ENCODE results near the gene RASD2. TPM values are rescaled to one million over a fixed set of nuclear protein-coding genes. Genes with fewer than 3 reads are reported as not detected.
"Not testable (repeated sequence)": the region's sequence is repeated elsewhere in the genome, so short reads cannot be mapped to it uniquely, and the experiment has no call there.

The RASD2 gene
- total and polyA plus RNA-seq, 2 experiments from 2014 or later = 1.2 to 3.6 TPM

DNA sequence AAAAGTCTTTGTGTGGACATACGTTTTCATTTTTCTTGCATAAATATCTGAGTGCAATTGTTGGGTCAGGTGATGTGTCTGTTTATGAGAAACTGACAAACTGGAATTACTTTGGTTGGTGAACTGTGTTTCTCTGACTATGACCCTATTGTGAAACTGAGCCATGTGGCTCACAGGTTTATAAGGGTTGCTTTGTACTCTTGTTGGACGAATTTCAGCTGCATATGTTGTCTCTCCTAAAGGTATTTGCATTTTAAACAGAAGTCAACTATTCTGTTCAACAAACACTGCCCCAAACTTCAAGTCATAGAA lies 34.4 kb upstream of the RASD2 start:
- Histone ChIP-seq H3K79me2 (replicated peaks; ENCODE audit: insufficient read depth) (no peaks in the 10 kb centered on the region), H2AFZ (no peak overlapping the region), H3K27me3 (ENCODE audit: insufficient read depth) (no peaks in the 10 kb centered on the region), H3K4me1 (ENCODE audit: insufficient read depth) (peaks cover 13% of the 10 kb centered on the region), H4K20me1 (replicated peaks; ENCODE audit: insufficient read depth) (no peaks in the 10 kb centered on the region), H3K9me2 (ENCODE audit: insufficient read depth) (no peaks in the 10 kb centered on the region), H3F3A (replicated peaks; ENCODE audit: low read depth) (no peaks in the 10 kb centered on the region), H3K4me3 (no peak overlapping the region), H3K36me3 (ENCODE audit: insufficient read depth) (no peaks in the 10 kb centered on the region), H3K27ac (ENCODE audit: low read depth) (no peak overlapping the region), H3K4me2 (no peak overlapping the region)
- no peak for ATAC-seq
- Mint-ChIP-seq H3K4me1 (peaks cover 9% of the 10 kb centered on the region), H3K4me3 (no peak overlapping the region), H3K27ac (no peak overlapping the region), H3K9me3 (no peaks in the 10 kb centered on the region), H3K27me3 (ENCODE audit: insufficient read depth, low read depth, poor library complexity) (peaks cover 7% of the 10 kb centered on the region), H3K36me3 (ENCODE audit: low read depth) (no peaks in the 10 kb centered on the region)
- DNase-seq (ENCODE audit: low spot score) = no peak
- TF ChIP-seq CREB1 (CRISPR knock-in tag; IDR thresholded peaks at IDR 0.05; ENCODE audit: low read depth) (no peak), CTCF (conservative IDR thresholded peaks at IDR 0.05; ENCODE audit: low read depth in 2 of 2) (no peak), EZH2phosphoT487 (IDR thresholded peaks at IDR 0.05; ENCODE audit: unreplicated experiment) (no peak), POLR2AphosphoS5 (IDR thresholded peaks at IDR 0.05; ENCODE audit: low read depth) (no peak), ZNF331 (CRISPR knock-in tag; IDR thresholded peaks at IDR 0.05; ENCODE audit: low read depth) (no peak), EZH2 (IDR thresholded peaks at IDR 0.05; ENCODE audit: low read depth, unreplicated experiment) (no peak), ETS1 (IDR thresholded peaks at IDR 0.05) (no peak), STAT1 (IDR thresholded peaks at IDR 0.05; ENCODE audit: unreplicated experiment) (no peak), ZNF114 (CRISPR knock-in tag; IDR thresholded peaks at IDR 0.05) (no peak), NANOG (IDR thresholded peaks at IDR 0.05; ENCODE audit: borderline replicate concordance) (no peak), ZNF462 (CRISPR knock-in tag; IDR thresholded peaks at IDR 0.05) (no peak)

- H3K4me1 Mint-ChIP-seq = peaks cover 14% of the 10 kb centered on the region
- not testable (repeated sequence) for H3K9me3 Mint-ChIP-seq; H3K27me3 ChIP-seq (ENCODE audit: insufficient read depth); H3K4me3 ChIP-seq; DNase-seq (ENCODE audit: low spot score); H4K20me1 ChIP-seq (replicated peaks; ENCODE audit: insufficient read depth); H3K27ac ChIP-seq (ENCODE audit: low read depth); ATAC-seq; H3K9me2 ChIP-seq (ENCODE audit: insufficient read depth); H3K4me3 Mint-ChIP-seq; H3K79me2 ChIP-seq (replicated peaks; ENCODE audit: insufficient read depth); H3K36me3 Mint-ChIP-seq (ENCODE audit: low read depth); H3K27me3 Mint-ChIP-seq (ENCODE audit: insufficient read depth, low read depth, poor library complexity); H3K27ac Mint-ChIP-seq; H3F3A ChIP-seq (replicated peaks; ENCODE audit: low read depth); H2AFZ ChIP-seq; H3K4me2 ChIP-seq; H3K36me3 ChIP-seq (ENCODE audit: insufficient read depth)
- peaks cover 25% of the 10 kb centered on the region for H3K4me1 ChIP-seq (ENCODE audit: insufficient read depth)
Measured at GRCh38 chr22:35507851-35508250, 32.8 kb upstream of the RASD2 start.

Measured in GM23338 (cell line).